HG02763 (cell line): ENCODE data around the gene CCDC81.

Source experiments
- ATAC-seq: cut with Tn5 transposase; IDR thresholded peaks from one replicate; pipeline ENCODE4 v1.9.1; 2021; ENCODE audit warnings: mild to moderate bottlenecking, moderate library complexity; ENCODE audit not compliant: unreplicated experiment

The CCDC81 gene

DNA sequence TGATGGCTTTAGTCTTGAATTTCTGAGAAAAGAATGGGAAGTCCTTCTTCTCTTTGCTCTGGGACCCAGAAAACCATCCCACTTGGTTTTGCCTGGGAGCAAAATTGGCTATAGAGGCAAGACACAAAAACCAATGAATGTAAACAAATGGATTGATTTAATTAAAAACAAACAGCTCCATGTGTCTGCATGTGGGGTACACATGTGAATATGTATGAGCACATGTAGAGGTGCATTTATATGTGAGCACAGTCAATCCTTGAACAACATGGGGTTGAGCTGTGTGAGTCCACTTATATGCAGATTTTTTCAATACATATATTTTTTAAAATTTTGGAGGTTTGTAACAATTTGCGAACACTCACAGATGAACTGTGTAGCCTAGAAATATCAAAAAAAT, 87.2 kb downstream of the CCDC81 start:
- no peak for ATAC-seq

DNA sequence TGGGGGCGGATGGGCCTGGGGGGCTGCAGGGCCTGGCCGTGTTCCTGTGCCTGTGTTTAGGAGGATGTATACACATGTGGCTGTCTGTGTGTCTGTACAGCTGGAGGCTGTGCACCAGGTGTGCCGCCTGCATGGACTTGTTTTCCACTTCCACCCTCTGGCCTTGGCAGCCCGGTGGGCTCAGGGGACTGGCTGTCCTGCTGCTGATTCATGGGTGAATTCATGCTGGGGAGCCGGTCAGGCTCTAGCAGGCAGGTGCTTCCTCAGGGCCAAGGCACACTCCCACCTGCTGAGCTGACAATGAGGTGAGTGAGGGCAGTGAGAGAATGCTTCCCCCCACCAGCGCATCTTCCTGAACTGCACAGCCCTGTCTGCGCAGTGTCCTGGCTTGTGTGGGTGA, 88.4 kb downstream of the CCDC81 start:
- no peak for ATAC-seq

DNA sequence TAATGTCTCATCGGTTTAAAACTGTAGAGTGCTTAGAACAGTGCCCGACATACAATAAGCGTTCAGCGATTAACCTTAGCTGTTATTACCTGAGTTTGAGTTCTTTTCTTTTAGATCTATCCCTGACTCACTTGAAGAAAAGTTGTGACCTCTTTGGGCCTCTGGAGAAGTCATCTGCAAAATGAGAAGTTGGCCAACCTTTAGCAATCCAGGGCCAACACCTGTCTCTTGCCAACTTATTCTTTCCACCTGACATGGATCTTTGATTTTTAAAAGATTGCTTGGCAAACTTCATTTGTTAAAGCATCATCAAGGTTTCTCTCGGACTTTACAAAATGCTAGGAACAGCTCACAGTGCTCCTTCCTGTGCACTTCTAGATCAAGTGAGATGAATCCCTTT, 89.3 kb downstream of the CCDC81 start:
- ATAC-seq = no peak

DNA sequence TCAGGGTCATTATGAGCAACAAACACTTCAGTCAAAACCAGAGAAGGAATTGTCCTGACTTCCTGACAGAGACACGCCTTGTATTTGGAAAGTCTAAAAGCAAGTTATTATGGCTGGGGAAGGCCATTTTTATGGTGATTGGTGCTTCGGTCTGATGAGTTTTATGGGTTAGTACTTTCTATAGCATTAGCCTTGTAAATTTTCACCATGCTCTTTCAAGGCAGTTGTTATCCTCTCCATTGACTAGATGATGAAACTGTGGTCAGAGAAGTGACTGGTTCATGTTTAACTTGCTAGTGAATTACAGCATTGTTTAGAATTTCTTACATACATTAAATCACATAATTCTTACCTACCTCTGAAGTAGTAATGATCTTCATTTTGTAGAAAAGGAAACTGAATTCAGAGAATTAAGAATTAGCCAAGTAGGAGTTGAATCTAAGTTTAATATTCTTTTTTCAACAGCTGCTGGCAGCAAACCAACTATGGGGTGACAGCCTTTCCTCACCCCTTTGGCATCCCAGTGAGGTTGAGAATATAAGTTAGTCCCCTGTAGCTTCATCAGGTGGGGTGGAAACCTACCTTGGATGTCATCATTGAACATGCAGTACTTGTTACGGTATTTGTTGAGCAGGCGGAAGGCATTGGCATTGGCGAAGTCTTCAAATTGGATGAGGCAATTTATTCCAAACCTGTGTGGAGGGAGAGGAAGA, 90.0 kb downstream of the CCDC81 start:
- ATAC-seq = no peak

DNA sequence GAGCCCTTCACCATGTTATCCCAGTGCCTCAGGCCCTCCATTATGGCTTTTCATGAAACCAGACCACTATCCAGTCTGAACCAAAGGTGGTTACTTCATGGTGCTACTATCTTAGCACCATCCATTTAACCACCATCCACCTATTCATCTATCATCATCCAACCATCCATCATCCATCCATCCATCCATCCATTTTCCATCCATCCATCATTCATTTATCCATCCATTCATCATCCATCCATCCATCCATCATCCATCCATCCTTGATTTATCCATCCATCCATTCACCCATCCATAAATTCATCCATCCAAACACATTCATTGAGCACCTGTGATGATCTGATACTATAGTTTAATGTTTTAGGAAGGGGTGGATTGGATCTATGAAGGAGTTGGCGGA, 93.5 kb downstream of the CCDC81 start:
- no peak for ATAC-seq

DNA sequence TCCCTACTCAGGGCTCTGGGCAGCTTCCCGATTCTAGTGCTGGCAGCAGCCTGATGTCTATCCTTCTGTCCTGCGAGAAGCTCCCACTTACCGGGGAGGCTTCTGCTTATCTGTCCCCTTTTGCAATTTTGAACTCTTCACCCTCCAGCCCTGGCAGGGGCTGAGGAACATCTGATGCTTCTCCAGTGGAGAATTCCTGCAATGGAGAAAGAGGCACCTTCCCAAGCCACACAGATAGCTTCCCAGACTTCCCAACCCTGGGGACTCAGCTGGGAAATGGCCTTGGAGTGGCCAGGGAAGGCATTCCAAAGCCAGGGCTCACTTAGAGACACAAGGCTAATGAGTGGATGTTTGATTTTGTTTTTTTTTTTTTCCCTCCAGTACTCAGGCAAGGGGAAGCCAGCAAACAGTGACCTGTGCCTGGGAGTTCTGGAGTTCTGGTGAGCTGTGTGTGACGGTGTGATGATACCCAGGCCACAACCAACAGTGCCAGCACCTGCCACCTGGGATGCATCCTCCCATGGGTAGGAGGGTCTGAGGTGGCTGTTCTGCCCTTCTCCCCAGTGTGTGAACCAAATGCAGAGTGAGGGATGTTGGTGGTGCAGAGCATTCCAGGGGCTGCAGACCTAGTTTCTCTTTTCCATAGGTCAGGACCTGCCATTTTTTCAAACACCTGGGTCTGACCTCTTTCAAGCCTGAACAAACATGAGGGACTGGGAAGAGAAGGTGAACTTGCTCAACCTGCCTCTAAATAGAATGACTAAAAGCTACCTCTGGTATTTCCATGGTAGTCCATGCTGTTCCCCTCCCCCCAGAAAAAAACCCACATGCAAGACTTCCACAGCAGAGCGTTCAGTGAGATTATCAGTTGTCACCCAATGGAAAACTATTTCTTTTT, 95.1 kb downstream of the CCDC81 start:
- no peak for ATAC-seq
